GM18502 (cell line): ENCODE data around the gene NCKAP5.

Experiments used
- ATAC-seq: cut with Tn5 transposase; IDR thresholded peaks from one replicate; pipeline ENCODE4 v1.9.1; 2021; ENCODE audit warnings: mild to moderate bottlenecking; ENCODE audit not compliant: unreplicated experiment, poor library complexity

The NCKAP5 gene

GRCh38 chr2:133312038-133312729 lies 256.1 kb downstream of the NCKAP5 start:
- ATAC-seq = no peak

- ATAC-seq = no peak
Measured at GRCh38 chr2:133306236-133306635, 262.0 kb downstream of the NCKAP5 start.

GRCh38 chr2:133304344-133304743 lies 263.9 kb downstream of the NCKAP5 start:
- no peak for ATAC-seq

- ATAC-seq = no peak
Measured at GRCh38 chr2:133303150-133303549, 265.1 kb downstream of the NCKAP5 start.

GRCh38 chr2:133296401-133296800 lies 271.9 kb downstream of the NCKAP5 start:
- no peak for ATAC-seq

- no peak for ATAC-seq
Measured at GRCh38 chr2:133293544-133294353, 274.5 kb downstream of the NCKAP5 start.

- no peak for ATAC-seq
Measured at GRCh38 chr2:133292259-133292658, 276.0 kb downstream of the NCKAP5 start.

- no peak for ATAC-seq
Measured at GRCh38 chr2:133287709-133288108, 280.6 kb downstream of the NCKAP5 start.

- ATAC-seq = no peak
Measured at GRCh38 chr2:133286326-133286922, 281.8 kb downstream of the NCKAP5 start.

GRCh38 chr2:133273031-133273430 lies 295.2 kb downstream of the NCKAP5 start:
- no peak for ATAC-seq

GRCh38 chr2:133271105-133271504 lies 297.2 kb downstream of the NCKAP5 start:
- ATAC-seq = no peak

GRCh38 chr2:133270550-133270949 lies 297.7 kb downstream of the NCKAP5 start:
- ATAC-seq = no peak

- no peak for ATAC-seq
Measured at GRCh38 chr2:133266926-133267590, 301.2 kb downstream of the NCKAP5 start.

GRCh38 chr2:133266041-133266925 lies 302.0 kb downstream of the NCKAP5 start:
- no peak for ATAC-seq

GRCh38 chr2:133265432-133265949 lies 302.8 kb downstream of the NCKAP5 start:
- no peak for ATAC-seq

- no peak for ATAC-seq
Measured at GRCh38 chr2:133264989-133265401, 303.3 kb downstream of the NCKAP5 start.

GRCh38 chr2:133262893-133263292 lies 305.4 kb downstream of the NCKAP5 start:
- no peak for ATAC-seq

- ATAC-seq = no peak
Measured at GRCh38 chr2:133255360-133255759, 312.9 kb downstream of the NCKAP5 start.

GRCh38 chr2:133253793-133254192 lies 314.5 kb downstream of the NCKAP5 start:
- no peak for ATAC-seq
